ENCODE measurements around the gene HACD2. TPM values are rescaled to one million over a fixed set of nuclear protein-coding genes. Genes with fewer than 3 reads are reported as not detected.

Gene HACD2
- total RNA-seq, 1 experiment from 2014 or later = 27.4 TPM

DNA sequence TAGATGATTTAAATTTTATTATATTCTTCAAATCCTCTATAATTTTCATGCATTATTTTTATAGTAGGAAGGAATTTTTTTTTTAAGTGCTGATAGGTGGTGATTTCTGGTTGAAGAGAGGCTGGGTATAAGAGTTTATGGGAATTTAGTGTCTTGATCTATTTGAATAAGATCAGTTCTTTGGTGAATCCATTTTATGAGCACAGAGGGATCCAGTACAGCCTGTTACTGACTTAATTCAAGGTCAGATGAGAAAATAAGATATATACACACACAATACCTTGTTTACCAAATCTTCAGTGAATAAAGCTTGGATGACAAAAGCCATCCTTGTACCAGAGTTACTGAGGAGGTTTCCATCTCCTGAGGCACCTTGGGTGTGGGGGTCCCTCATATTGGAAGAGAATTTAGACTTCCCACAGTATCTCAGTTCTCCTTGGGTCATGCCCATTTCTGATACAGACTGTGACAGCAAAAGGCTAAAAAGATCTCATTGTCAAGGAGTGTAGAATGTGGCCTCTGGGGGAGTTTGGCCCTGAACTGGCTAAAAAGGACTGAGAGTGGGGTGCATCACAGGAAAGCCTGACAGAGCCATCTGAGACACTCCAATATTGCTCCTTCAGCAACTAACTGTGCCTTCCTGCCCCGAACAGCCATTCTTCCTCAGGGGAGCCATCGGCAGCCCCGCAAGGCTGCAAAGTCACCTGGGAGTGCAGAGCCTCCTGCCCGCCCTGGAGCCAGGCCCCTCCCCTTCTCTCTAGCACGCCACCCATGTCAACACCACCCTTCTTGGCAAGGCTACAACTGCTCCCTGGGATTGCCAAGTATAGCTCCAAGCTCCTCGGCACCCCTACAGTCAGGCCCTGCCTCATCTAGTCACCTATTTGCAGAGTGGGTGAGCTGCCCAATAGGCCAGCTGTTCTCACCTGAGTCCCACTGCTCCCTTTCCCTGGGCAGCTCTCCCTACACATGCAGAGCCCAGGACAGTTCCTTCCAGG, 43.1 kb upstream of the HACD2 start:
- Histone ChIP-seq H4K5ac (ENCODE audit: insufficient read length, low read depth, low read length) (no peak overlapping the region), H2BK120ac (ENCODE audit: low read depth, low read length, poor library complexity, severe bottlenecking) (no peak overlapping the region), H2BK20ac (ENCODE audit: low read depth, low read length, poor library complexity, severe bottlenecking) (no peak overlapping the region), H3K27me3 (ENCODE audit: insufficient read depth, low read length) (no peaks in the 10 kb centered on the region), H3K18ac (ENCODE audit: insufficient read length, low read depth, low read length) (no peak overlapping the region), H3K4me2 (ENCODE audit: insufficient read depth, insufficient read length, low read length) (no peak overlapping the region), H3T11ph (ENCODE audit: low read length) (no peak overlapping the region), H3K79me1 (ENCODE audit: insufficient read depth, low read depth, low read length, poor library complexity, severe bottlenecking) (no peaks in the 10 kb centered on the region), H3K56ac (ENCODE audit: insufficient read length, low read depth, low read length) (no peak overlapping the region), H3K79me2 (ENCODE audit: insufficient read depth, low read length) (no peaks in the 10 kb centered on the region), H3K23me2 (ENCODE audit: insufficient read length, low read depth, low read length, poor library complexity, severe bottlenecking) (no peaks in the 10 kb centered on the region), H4K8ac (replicated peaks; ENCODE audit: insufficient read length, low read depth, low read length) (no peak overlapping the region), H3K9ac (ENCODE audit: extremely low read depth, insufficient read length, low read length) (no peak overlapping the region), H2BK5ac (ENCODE audit: insufficient read length, low read length) (no peak overlapping the region), H3K14ac (ENCODE audit: insufficient read depth, low read length) (no peak overlapping the region; the same call in 1 of the 2 replicates), H2AFZ (ENCODE audit: low read length) (no peak overlapping the region), H2BK12ac (ENCODE audit: insufficient read length, low read depth, low read length) (no peak overlapping the region), H2AK5ac (ENCODE audit: insufficient read length, low read length) (no peak overlapping the region), H3K4ac (ENCODE audit: low read depth, low read length) (no peak overlapping the region), H4K91ac (ENCODE audit: insufficient read length, low read depth, low read length) (no peak overlapping the region), H4K20me1 (ENCODE audit: control insufficient read depth, insufficient read depth, insufficient read length) (peaks cover 2% of the 10 kb centered on the region), H2BK15ac (ENCODE audit: low read depth, low read length) (no peak overlapping the region), H3K23ac (ENCODE audit: insufficient read length, low read depth, low read length) (no peak overlapping the region), H3K27ac (ENCODE audit: insufficient read length, low read depth, low read length) (no peak overlapping the region), H3K9me3 (ENCODE audit: control insufficient read depth, low read depth, low read length) (no peaks in the 10 kb centered on the region), H3K4me1 (ENCODE audit: insufficient read depth, low read length) (peaks cover 4% of the 10 kb centered on the region; the same call in 1 of the 2 replicates)
- no CpG with 5 or more reads among the region's 6 CpGs for WGBS (ENCODE audit: extremely low coverage, insufficient read length, low lambda C conversion rate)
- no peaks in the 10 kb centered on the region; a peak in 1 of 5 replicates for H3K9me3 Mint-ChIP-seq
- TF ChIP-seq, protein P1, sequence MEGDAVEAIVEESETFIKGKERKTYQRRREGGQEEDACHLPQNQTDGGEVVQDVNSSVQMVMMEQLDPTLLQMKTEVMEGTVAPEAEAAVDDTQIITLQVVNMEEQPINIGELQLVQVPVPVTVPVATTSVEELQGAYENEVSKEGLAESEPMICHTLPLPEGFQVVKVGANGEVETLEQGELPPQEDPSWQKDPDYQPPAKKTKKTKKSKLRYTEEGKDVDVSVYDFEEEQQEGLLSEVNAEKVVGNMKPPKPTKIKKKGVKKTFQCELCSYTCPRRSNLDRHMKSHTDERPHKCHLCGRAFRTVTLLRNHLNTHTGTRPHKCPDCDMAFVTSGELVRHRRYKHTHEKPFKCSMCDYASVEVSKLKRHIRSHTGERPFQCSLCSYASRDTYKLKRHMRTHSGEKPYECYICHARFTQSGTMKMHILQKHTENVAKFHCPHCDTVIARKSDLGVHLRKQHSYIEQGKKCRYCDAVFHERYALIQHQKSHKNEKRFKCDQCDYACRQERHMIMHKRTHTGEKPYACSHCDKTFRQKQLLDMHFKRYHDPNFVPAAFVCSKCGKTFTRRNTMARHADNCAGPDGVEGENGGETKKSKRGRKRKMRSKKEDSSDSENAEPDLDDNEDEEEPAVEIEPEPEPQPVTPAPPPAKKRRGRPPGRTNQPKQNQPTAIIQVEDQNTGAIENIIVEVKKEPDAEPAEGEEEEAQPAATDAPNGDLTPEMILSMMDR (conservative IDR thresholded peaks at IDR 0.05) = no peak
- no peak overlapping the region for H3K27ac Mint-ChIP-seq
- H3K36me3 Mint-ChIP-seq (ENCODE audit: insufficient read depth in 1 of 3, low read depth in 3 of 3) = peaks cover 0 to 3% (median 0%) of the 10 kb centered on the region in 3 experiments; a peak in 2 of 7 replicates
- H3K4me3 Mint-ChIP-seq = no peak overlapping the region
- no peak for DNase-seq
- peaks cover 15 to 22% of the 10 kb centered on the region in 2 experiments for H3K4me1 Mint-ChIP-seq
- H3K27me3 Mint-ChIP-seq (ENCODE audit: low read depth) = no peaks in the 10 kb centered on the region; the same call in 1 of the 2 replicates

Data from H9 (cell line).